ENCODE data around the gene FXYD2.

FXYD2 gene

DNA sequence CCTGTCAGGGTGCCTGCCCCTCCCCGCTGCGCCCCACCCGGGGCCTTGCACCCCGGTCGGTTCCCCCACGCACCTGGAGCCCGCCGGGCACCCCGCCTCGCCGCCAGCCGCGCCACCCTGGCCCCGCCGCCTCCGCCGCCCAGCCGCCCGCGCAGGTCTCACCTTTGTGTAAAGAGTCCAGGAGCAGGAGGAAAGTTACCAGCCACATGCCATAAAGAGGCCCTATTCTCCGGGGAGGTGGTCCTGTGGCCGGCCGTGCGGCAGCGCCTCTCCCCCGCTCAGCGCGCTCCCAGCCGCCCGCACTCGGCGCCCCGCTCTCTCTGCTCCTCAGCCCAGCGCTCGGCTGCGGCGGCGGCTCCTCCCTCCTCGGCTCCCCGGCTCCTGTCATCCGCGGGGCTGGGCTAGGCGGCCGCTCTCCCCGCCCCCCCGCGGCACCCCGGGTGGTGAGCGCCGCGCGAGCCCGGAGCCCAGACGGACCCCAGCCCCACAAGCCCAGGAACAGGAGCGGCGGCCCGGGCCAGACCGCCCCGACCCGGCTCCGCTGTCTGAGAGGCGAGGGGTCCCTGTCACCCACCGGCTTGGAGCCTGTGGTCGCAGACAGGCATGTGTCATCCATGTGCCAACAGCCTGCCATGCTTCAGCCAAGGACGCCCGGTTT is 27.5 kb downstream of the FXYD2 start, which contains the start of gene DSCAML1:
DSCAML1 (minus strand) TSS at position 345 of the 658 bp plus-strand sequence; CDS start at position 208, 137 bp downstream.
- peak in 2 of 3 experiments; percentile 19 to 45 for DNase-seq (ENCODE audit: low read depth in 3 of 3)

DNA sequence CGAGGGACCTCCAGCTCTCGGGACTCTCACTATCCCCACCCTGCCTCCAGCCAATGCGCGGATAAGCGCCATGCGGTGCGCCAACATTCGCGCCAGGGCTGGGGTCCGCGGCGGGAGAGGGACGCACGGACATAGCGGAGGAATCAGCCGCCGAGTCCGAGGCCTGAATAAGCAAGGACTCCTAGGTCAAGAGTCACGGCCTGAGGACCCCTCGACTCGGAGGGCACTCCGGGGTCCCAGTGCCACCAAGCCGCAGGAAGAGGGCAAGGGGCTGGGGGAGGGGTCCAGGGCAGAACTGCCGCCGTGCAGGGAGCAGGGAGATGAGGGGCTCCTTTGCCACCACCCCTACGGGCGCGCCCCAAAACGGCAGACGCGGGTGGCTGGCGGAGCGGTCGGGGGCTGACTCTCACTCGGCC is 28.1 kb downstream of the FXYD2 start:
- DNase-seq (ENCODE audit: low read depth in 3 of 3) = no peak

DNA sequence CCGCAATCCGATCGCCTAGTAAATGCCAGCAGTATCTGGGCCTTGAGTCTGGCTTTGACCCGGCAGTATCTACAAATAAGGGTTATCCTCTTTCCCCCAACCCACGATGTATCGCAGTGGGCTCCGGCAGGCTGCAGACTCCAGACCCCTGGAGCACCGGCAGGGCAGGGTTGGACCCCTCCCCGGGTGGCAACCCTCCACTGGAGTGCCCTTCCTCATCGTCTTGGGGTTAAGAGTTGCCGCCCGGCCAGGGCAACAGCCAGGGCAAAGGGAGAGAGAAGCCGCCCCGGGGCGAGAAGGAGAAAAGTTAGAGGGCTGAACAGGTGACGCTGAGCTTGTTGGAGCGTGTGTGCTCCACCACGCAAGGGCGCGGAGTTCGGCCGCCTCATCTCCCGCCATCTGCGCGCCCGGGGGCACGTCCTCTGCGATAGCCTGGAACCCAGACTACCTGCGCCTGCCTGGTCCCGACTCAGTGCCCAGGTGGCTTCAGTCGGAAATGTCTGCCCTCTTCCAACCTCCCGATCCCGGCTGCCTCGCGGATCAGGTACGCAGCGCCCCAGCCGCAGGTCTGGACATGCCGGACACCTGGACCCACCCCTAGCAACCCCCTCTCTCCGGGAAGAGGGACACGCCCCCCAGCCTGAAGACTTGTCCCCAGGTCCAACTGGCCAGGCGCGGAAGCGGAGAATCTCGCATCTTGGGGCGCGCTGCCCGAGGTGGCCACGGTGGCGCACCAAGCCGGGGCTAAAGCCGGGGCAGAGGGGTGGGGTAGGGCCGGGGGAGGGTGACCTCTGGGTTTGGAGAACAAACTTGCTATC is 28.7 kb downstream of the FXYD2 start:
- DNase-seq (ENCODE audit: low read depth in 3 of 3) = no peak

DNA sequence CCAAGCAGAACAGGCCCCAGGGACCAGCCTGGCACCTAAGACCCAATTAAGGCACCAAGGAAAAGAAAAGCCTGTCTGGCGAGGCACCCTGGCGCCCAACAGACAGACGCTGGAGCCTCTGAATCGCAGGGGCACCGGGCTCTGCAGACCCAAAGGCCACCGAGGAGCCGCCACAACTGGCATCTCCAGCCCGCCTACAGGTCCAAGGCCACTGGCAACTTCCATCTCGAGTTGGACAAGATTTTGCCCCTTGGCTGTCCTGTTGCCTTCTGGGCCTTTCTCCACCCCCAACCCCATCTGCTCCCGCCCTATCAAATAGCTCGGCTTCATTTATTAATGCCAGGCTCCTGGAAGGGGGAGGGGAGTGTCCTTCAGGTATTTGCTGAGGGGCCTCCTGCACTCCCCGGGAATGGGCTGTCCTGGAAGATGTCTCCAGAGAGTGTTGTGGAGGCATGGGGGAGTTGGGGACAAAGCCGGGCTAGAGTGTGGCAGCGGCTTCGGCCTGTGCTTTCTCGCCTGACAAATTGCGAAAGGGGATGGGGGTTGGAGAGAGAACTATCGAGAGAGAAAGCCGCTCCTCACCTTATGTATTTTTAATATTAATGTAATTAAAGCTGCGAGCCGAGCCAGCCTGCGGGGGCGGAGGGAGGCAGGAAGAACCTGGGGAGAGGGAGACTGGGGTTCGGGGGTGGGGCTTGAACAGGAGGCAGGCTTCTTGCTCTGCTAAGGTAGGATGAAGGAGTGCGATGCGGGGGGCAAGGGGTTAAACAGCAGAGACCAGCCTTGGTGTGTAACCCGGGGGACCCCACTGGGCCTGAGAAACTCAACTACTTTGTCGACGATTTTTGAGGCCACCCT is 29.5 kb downstream of the FXYD2 start:
- DNase-seq (ENCODE audit: low read depth in 3 of 3) = no peak

DNA sequence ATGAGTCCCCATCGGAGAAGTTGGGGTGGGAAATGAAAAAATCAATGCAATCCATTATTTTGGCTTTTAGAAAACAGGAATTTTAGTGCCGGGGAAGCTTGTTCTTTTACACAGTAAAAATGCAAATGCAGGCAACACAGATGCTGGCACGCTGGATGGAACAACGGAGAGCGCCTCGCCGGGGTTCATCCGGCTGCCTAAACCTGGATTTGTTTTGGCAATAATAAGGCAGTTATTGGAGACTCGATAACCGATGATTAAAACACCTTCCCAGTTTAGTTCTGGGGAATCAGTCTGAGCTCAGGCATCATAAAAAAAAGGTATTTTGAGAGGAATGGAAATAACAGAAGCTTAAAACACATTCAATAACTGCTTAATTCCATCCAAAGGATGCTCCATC is 30.4 kb downstream of the FXYD2 start:
- no peak for DNase-seq (ENCODE audit: low read depth in 3 of 3)

DNA sequence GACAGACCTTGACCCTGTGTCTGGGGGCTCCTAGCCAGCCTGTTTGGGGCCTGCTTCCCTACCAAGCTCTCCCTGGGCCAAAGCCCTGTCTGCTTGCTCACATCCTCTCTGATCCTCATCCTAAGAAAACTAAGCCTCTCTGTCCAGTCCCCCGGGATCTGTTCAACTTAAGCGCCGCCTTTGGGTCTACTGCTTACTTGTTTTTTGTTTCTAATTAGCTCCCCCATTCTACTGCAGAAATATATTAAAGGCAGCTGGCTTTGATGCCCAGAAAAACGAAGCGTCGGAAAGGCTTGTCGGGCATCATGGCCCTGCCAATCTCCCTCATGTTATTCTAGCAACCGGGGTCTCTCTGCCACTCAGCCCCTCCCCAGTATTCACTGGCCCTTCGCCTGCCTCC is 31.0 kb downstream of the FXYD2 start:
- no peak for DNase-seq (ENCODE audit: low read depth in 3 of 3)

DNA sequence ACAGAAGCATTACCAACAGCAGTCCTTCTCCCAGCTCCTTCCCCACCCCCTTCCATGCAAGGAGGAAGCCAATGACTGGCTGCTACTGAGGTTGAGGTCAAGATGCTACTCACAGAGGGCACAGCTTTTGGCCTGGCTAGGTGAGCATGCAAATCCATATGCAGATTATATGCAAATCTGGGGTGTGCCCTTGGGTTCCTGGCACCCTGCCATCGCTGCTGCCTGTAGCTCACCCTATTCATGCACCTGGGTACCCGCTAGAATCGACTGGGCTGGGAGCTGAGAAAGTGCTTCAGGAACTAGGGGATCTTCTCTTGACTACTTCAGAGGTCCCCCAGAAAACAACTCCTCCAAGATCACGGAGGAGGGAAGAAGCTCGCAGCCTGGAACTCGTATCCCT is 31.6 kb downstream of the FXYD2 start:
- DNase-seq (ENCODE audit: low read depth in 3 of 3) = no peak

DNA sequence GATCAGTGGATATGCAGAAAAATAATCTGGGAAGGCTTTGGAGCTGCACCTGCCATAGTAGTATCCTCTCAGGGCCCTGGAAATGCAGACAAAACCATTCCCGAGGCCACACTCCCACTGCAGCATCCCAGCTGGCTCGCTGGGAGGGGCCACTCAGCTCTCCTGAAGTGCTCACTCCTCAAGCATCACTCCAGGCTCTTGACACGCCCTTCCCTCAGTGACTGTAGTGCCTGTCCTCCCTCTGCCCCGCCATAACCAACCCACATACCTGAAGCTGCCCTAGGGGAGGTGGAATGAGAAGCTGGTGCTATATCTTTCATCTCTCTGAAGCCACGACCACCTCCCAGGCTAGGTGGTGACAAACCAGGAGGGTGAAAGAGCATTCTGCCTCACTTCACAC is 32.3 kb downstream of the FXYD2 start:
- no peak for DNase-seq (ENCODE audit: low read depth in 3 of 3)

DNA sequence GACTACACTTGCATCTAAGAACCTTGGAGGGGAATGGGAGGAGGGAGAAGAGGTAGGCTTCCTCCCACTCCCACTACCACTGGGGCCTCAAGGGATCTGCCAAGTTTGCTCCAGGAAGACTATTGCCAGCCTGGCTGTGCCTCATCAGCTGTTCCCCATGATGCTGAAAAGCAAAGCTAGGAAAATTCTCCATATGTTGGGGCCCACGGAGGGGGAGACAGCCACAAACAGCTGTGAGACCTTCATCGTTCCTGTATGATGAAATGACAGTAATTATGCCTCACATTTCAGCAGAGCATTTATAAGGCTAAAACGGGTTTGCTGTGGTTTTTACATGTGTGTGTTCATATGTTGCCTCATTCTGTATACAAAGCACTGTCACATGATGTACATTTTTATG is 34.3 kb downstream of the FXYD2 start:
- no peak for DNase-seq (ENCODE audit: low read depth in 3 of 3)

DNA sequence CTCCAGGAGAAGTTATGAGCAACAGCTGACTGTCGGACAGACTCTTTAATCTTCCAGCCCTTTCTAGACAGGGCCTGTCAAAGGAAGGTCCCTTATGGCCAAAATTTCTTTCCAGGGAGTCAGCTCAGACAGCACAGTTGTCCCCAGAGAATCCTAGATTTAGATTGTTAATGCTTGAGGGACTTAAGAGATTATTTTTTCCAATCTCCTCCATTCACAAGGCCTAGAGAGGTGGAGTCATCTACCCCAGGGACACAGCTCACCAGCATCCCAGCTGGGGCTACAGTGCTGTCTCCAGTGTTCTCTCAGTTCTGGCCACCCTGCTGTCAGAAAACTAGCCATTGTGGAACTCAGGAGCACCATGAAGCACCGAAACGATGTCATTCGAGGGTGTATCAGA is 35.3 kb downstream of the FXYD2 start:
- DNase-seq (ENCODE audit: low read depth in 3 of 3) = no peak

DNA sequence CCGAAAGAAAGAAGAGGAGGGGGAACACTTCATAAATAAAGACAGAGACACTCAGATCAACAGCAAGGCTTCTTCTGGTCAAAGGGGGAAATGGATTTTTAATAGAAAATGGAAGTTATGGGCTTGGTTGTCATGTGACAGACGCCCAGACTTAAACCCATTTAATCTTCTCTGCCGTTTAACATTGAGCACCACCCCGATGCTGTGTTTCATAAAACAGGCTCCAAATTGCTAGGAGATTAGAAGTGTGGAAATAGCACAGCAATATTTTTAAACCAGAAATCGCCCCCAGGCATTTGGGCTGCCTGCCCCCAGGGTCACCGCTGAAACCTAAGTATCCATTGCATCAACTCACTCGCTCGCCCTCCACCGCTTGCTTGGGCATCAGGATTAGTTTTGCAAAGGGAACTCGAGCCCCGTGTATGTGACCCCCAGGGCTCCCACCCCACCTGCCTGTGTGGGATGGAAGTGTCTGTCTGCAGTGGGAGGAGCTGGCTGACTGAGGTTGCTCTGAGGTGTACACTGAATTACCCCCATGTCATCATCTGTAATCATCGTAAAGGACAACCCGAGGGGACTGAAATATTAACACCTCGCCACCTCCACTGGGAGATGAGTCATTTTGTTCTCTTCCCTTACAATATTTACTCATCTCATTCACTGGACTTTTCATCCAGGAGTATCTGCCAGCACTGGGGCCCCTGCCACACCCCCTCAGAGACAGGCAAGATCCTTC is 38.2 kb downstream of the FXYD2 start:
- no peak for DNase-seq (ENCODE audit: low read depth in 3 of 3)

DNA sequence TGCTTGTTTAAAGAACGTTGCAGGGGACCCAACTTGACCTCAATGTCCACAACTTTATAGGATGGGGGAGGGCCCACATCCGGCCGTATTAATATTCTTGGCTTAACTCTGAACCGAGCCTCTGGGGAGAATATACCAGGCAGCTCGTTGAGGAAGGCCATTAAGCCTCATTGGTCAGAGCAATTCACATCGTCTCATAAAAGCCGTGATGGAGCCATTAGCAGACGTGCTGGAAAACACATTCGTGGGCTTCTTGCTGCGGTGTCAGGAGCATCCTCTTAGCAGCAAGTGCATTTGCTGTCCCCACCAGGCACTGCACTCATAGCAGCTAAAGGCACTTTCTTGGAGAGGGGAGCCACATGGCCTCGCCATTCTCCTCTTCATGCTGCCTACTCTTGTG is 42.4 kb downstream of the FXYD2 start:
- no peak for DNase-seq (ENCODE audit: low read depth in 3 of 3)

DNA sequence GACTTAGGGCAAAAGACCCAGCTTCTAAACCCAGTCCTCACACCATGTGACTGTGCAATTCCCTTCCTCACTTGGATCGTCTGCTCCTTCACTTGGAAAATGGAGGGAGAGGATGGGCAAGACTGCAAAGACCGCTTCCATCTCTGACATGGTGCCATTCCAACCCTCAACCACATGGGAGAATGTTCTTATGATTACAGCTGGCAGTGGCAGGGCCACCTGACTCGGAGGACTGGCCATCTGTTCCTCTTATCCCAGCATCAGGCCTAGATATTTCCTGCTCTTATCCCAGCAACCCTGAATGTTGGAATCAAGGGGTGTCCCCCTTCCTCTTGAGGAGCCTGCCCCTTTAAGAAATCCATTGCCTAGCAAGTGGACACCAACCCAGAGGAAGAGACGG is 42.9 kb downstream of the FXYD2 start:
- no peak for DNase-seq (ENCODE audit: low read depth in 3 of 3)

DNA sequence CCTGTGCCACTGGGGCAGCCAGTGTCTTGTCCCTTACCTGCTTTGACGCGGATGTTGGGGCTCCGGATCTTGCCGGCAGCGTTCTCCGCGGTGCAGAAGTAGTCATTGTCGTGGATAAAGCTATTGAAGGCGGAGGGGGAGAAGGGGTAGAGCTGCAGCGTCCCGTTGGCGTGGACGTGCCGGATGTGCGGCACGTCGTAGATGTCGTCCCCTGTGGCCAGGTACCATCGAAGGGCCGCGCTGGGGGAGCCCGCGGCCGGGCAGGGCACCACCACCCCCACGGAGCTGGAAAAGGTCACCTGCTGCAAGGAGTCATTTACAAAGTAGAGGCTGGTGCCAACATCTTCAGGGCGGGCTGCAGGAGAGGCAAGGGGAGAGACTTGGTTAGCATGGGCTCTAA is 44.1 kb downstream of the FXYD2 start:
- DNase-seq (ENCODE audit: low read depth in 3 of 3) = no peak

DNA sequence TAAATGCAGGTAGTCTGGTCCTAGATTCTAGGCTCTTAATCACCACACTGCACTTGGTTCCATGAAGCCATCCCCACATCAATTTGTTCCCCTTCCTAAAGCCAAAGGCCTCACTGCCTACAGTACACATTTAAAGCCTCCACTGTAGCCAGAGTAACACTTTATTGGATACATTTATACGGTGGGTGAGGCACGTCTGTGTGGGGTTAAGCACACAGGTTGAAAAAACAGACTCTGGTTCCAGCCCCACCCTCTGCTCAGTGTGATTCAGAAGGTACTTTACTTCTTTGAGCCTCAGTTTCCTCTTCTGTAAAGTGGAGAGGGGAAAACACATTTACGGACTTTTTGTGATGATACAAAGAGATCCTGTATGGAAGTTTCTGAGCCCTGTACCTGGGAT is 50.0 kb downstream of the FXYD2 start:
- no peak for DNase-seq (ENCODE audit: low read depth in 3 of 3)

DNA sequence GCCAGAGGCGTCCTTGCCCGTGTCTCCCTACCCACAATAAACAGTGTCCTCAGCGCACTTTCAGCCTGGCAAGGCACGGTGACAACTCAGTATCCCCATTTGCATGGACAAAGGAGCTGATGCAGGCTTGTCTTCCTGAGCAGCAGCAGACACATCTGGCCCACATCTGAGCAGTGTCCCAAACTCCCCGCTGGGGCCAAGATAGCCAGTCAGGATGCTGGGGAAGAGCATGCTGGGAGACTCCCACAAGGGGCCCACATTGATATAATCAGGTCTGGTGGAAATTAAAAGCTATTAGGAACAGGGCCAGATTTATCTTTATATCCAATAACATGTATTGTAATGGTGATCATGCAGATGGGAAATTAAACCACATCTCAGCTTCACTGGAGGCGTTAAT is 52.2 kb downstream of the FXYD2 start:
- no peak for DNase-seq (ENCODE audit: low read depth in 3 of 3)

DNA sequence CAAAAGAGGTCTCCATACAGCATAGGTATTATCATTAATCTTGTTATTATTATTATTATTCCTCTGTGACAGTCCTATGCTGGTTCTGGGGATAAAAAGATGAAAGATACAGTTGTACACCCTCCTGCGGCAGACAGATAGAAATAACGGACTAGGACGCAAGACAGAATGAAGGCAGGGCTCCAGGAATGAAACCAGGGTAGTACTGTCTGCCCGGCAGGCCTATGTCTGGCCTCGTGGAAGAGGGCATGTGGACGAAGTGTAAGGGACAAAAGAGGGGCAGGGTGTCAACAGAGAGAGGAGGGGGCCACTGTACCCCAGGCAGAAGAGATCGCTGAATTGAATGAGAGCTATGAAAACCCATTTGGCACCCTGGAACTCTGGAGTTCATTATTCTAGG is 52.7 kb downstream of the FXYD2 start:
- DNase-seq (ENCODE audit: low read depth in 3 of 3) = no peak

DNA sequence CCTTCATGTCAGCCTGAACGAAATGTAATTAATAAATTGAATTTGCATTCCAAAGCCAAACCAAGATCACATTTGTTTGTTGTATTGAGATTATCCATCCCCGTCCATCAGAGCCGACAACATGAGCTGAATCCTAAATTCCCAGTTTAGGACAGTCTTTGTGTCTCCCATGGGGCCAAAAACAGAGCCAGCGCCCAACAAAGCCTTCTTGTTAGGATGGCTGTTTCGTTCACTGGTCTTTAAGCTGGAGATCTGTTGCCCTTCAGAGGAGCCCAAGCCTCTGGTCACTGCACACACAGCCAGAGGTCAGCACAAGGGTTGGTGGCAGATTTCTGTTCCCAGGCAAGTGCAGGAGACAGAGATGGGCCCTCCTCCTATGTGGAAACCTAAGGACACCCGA is 53.3 kb downstream of the FXYD2 start:
- DNase-seq (ENCODE audit: low read depth in 3 of 3) = no peak

DNA sequence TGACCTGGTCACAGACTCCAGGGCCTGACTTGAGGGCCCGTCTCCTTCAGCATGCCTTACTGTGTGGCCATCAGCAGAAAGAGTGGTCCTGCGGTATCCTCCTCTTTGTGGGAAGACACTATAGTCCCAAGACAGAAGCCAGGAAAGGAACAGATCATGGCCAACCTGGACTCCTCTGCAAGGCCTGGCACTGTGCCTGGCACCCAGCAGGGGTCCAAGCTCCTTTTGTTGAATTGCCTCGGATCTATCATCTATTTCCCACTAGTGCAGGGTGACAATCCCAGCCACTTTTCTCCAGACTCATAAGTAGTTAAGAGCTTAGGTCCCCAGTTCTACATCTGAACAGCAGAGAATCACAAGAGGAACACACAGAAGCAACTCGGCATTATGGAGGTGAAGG is 54.5 kb downstream of the FXYD2 start:
- DNase-seq (ENCODE audit: low read depth in 3 of 3) = no peak
